HG03139 (cell line): ENCODE results near the gene EML1.

Source experiments
- ATAC-seq: cut with Tn5 transposase; IDR thresholded peaks from one replicate; pipeline ENCODE4 v1.9.1; 2021; ENCODE audit not compliant: unreplicated experiment

Gene EML1

DNA sequence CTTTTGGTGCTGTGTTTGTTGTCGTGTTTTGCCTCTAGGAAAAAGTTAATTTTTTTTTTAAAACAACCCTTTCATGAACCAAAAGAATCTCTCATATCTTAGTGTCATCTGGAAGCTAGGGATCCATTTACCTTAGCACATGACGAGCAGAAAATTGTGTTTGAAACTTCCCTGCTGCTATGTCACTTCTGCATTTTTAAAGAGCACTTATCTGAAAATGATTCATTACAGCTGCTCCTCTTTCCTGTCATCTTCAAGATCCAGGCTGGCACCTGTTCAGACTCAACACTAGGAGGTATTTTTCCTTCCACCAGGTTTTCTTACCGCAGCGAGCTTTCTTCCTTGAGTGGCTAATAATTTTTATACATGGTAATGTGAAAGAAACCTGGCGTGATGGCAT is 67.0 kb downstream of the EML1 start:
- no peak for ATAC-seq

DNA sequence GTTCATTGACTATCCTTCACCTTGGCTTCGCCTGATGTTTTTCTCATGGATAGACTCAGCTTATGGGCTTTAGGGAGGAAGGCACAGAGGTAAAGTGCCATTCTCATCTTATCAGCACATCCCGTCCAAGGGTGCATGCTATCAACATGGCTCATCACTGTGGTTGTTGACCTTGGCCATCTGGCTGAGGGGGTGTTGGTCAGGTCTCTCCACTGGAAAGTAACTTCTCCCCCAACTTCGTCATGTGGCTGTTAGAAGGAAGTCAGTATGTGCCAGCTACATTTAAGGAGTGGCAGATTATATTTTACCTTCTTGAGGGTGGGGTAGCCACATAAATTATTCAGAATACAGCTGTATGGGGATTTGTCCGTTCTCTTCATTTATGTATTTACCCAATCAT is 68.9 kb downstream of the EML1 start:
- ATAC-seq, result no peak

DNA sequence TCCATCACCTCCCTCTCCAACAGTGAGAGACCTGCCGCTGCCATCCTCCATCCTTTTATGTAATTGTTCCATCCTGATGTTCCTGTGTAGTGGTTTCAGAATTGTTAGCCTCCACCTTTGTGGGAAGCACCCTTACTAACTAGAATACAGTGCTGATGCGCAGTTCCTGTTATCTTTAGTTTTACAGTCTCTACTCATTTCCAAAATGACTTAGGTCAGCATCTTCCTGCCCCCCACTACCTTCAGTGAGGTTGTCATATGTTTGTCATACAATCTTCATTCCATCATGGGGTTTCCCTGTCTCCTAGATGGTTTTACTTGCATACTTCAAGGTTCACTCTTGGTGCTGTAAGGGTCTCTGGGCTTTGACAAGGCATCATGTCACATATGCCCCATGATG is 69.8 kb downstream of the EML1 start:
- ATAC-seq, result no peak

DNA sequence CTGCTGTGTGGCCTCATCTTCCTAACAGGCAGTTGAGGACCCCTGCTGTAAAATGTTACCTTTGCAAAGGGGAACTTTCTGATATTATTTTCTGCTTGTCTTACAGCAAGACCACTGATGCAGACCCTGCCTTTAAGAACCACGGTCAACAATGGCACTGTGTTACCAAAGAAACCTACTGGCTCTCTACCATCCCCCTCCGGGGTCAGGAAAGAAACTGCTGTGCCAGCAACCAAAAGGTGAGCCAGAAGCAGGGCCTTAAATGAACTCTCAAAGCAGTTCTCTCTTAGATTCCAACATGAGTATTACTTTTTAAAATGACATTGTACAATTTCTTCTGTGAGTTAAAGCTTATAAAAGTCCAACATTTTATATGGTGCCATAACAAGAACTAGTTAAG is 72.2 kb downstream of the EML1 start:
- no peak for ATAC-seq

DNA sequence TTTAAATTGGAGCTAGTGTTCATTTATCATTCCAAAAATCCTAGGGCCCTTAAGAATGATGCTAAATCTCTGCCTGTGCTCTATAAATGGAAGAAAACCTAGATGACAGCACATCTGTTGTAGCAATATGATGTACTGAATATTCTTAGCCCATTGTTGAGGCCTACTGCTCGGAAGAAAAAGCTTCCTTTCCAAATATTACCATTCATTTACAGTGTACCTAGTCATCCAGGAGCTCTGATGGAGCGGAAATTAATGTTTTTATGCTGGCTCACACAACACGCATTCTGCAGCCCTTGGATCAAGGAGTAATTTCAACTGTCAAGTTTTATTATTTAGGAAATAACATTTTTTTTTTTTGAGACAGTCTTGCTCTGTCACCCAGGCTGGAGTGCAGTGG is 77.4 kb downstream of the EML1 start:
- no peak for ATAC-seq

DNA sequence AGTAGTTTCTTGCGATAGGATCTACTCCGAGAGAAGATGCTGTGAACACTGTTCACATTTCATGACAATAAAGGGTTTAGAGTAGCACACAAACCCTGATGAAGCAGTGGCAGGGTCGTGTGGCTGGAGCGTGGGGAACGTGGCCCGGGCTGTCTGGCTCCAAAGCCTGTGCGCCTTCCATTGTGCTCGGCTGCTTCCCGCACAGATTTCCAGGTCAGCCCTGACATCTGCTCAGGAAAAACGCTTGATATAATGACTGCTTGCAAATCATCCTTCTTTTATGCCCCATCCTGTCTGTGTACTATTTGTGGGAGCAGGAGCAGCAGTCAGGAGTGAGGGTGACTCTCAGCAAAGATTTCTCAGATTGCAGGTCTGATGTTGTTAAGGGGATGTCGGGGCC is 78.6 kb downstream of the EML1 start:
- no peak for ATAC-seq

DNA sequence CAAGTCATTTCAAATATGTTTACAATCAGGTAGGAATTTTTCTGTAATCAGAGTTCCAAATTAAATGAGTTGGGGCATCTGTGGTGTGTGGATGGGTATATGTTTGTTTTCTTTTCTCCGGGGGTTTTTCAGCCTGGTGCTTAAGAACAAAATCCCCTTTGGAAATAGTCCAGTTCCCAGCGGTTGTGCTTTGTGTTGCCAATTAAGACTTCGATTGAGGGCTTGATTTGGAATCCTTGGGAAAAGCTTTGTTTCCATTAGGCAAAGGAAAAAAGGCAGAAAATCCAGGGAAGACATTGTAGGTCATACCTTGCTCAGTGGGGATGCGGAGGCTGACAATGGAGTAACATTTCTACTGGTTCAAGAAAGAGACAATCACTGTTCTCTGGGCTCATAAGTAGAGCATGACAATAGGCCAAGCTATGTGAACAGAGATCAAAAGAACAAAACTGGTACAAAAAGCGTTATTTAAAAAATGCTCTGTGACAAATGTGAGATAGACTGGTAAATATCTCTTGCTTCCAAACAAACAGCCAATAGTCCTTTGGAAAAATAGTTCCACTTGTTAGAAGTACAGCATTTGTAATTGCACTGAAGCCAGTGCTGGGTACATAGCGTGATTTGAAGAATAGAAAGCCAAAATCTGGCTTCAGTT is 79.7 kb downstream of the EML1 start:
- ATAC-seq, result no peak

DNA sequence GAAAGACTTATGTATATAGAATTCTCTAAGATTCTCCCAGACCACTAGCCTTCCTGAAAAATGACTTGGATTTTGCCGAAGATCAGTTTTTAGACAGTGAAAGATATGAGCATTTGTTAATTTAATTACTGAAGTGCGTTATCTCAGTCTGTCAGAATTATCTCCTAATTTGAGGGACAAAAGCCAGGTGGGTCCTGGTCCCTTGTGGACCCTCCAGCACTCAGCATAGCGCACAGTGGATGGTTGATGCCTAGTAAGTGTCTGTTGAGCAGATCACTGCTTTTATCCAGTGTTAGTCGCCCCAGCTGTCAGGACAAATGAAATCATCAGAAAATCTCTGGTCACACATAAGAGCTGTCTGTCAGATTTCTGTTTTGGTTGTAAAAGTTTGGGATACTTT is 80.4 kb downstream of the EML1 start:
- no peak for ATAC-seq

DNA sequence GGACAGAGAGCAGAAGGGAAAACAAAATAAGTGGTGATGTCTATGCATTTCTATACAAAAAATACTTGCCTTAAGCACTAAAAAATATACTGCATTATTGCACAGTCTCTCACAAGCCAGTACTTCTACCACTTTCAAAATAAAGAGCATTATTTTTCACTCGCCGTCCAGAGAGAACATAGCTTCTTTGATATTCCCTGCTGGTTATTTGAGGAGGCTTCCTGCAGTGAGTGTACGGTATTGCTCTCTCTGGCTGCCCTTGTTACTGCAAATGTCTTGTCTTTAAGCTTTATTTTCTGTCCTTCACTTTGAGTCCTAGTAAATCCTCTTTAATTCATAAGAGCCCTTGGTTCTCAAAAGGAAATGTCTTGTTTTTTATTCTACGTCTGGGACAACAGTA is 81.1 kb downstream of the EML1 start:
- ATAC-seq, result no peak

DNA sequence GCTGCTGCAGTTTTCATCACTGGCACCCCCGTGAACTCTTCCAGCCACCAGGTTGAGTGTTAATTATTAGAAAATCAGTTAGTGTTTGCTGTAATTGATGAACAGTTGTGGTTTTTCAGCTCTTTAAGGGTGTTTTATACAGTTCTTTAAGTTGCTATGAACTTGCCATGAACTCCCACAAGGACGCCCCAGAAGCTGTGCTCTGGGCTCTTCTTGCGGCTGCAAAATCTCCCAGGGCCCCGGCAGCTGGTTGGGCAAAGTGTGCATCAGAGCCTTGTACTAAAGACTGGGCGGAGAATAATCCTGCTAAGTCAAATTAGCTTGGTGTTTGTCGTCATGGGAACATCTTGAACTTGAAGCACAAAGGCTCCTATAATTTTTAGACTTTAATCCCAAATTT is 82.2 kb downstream of the EML1 start:
- no peak for ATAC-seq

DNA sequence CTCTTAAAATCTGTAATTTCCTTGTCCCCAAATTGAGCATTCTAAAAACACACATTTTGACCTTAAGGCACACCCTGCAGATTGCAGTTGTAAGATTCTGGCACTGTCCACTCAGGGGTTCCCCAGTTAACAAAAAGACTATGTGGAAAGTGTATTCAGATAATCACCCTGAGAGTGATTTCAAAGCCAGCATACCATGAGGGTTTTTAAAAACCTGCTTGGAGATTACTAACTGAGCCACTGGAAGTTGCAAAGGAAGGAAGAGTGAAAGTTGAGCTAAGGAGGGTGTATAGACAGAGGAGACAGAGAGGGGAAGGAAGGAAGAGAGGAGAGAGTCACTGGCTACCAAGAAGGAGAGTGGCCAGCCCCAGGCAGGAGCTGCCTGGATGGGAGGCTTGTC is 82.6 kb downstream of the EML1 start:
- no peak for ATAC-seq

DNA sequence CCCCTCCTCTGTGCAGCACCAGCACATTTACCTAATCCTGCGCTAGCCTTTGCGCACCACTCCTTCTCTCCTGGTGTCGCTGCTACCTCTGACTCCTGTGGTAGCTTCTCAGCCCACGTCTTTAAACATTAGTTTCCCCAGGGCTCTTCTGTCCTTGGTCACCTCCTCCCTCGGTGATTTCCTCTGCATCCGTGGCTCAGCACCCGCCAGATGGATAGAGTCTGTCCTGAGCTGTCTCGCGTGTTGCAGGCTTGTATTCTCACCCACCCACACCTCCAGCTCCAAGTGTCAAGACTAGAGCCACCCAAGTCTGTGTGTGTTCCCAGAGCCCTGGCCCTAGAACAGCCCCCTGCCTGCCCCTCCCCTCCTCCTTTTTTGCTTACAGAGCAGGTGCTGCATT is 83.2 kb downstream of the EML1 start:
- no peak for ATAC-seq

DNA sequence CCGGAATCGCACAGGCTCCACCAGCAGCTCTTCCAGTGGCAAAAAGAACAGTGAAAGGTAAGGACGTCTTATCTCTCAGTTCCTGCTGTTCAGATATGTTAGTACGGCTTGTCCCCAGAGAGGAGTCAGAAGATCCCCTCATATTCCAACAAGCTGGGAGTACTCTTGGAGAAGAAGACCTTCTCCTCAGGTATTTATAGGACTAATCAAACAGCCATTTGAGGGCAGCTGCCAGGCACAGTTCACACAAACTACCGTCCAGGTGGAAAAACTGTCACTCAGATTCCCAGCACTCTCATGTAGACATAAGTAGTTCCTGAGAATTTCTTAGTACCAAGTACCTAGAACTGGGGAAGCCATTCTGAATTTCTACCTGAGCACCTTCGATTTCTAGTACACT is 85.3 kb downstream of the EML1 start:
- no peak for ATAC-seq

DNA sequence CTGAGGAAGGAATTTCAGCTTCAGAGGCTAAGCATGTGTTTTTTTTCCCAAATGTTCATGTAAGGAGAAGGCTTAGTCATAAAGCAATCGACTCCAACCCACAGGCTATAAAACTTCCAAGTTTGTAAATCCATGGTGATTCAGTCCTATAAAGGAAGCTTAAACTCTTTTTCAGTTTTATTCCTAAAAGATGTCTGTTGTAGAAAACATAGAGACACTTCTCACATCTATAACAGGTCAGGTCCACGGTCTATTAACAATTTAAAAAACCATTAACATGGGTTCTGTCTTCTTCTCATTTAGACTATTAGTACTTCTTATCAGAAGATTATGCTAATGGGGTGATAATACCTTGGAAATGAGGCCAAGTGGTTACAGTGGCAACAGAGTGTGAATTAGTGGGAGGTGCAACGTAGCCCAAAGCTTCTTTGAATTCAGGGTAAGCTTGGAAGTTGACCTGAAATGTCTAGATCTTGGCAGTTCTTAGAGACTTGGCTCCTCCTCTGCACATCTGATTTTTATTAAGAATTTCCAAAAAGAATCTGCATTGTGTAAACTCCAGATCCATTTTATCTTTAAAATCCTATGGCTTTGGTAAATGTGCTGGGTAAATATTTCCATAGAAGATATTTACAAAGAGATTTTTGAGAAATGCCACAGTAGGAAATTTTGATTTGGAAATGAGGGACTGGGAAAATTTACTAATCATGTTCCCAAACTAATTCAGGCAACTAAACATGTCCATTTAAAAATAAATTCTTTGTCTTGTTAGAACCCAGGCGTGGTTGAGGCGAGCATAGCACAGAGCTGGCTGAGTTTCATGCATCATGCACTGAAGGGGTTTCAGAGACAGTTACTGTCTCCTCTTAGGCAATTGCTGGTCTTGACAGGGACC is 86.4 kb downstream of the EML1 start:
- ATAC-seq, result no peak

DNA sequence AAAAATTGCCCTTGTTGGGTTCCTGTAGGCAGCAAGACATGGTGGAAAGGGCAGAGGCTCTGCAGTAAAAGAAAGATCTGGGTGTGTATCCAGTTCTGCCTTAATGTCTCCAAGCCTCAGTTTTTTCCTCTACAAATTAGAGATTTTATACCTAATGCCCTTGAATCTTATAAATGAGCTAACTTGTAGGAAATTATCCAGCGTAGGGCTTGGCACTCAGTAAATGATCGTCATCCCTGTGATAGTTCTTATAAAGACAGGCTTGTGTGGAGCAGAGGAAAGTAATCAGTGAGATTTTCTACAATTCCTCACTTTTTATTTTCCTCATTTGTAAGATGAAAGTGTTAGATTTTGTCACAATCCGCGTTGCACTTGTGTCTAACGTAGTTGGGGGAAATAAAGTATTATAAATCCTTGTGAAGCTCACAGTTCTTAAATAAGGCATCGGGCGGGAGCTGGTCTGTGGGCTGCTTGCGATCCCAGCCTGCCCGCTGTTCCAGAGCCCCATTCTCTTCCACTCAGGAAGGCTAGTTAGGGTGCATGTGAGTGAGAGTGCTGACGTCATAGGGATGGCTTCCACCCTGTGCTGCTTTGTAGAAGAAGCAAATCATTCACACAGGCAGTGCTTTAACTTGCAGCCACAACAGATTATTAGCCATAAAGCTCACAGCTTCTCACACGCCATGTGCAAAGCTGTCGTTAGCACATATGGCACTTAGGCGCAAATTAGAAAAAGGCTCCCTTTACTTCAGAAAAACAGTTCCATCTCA is 87.6 kb downstream of the EML1 start:
- ATAC-seq, result no peak

DNA sequence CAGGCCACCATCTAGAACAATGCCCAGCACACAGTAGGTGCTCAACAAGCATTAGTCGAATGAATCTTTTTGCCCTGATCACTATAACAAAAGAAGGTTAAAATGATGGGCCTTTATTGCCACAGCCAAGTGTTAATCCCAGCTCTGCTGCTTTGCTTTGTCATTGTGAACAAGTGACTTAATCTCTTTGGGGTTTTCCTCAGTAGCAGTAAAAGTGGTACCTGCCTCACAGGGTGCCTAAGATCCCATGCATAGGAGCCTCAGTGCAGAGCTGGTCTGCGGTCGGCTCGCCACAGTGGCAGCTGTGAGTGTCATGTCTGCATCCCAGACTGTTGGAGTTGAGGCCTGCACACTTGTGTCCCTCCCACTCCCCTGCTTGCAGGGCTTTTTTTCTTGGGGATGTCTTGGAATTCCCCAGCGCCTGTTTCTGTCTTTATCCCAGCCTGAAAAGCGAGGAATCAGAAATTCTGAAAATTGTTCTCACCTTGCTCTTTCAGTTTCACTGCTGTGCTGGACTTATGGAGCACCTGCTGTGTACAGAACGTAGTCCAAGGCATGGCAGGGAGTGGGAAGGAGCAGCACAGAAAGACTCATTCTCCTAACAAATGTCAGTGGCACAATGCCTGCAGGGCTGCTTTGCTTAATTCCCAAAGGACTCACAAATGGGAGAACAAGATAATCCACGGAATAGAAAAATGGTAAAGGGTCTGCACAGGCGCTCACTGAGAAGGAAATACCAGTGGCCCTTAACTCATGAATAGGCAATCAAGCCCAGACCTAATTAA is 90.8 kb downstream of the EML1 start:
- ATAC-seq, result no peak

DNA sequence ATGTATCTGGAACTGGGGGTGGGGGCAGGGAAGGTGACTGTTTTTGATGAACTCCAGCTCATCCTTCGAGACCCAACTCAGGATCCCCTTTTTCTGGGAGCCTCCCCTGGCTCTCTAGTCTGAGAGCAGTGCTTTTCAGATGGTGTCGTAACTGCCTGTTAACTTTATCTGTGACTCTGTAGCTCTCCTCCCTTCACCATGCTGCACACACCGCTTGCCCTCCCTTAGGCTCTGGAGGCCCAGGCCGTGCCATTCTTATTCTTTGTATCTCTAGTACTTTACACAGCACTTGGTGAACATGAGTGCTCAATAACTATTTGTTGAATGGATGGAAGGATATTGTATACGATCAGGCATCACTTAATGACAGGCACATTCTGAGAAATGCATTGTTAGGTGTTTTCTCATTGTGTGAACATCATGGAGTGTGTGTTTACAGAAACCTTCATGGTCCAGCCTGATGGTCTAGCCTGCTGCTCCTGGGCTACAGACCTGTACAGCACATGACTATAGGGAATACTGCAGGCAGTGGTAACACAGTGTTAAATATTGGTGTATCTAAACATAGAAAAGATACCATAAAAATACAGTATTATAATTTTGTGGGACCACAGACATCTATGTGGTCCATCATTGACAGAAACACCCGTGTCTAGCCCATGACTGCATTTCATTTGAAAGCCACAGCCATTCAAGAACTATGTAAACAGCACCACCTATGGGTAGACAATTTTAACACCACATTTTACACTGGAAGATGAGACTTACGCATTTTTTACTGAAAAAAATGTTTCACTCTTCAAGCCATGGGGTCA is 91.8 kb downstream of the EML1 start:
- no peak for ATAC-seq

DNA sequence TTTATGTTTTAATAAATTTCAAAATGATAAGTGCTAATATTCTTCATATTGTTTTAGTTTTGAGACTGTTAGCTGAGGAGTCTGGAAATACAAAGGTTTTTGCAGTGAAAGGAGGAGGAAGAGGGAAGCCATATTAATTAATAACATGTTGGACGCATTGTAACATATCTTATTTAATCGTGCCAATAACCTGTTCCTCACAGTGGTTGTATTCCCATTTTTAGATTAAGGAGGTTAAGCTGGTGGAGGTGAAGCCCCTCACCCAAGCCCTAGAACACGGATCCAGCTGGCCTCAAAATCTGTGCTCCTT is 92.4 kb downstream of the EML1 start:
- no peak for ATAC-seq

DNA sequence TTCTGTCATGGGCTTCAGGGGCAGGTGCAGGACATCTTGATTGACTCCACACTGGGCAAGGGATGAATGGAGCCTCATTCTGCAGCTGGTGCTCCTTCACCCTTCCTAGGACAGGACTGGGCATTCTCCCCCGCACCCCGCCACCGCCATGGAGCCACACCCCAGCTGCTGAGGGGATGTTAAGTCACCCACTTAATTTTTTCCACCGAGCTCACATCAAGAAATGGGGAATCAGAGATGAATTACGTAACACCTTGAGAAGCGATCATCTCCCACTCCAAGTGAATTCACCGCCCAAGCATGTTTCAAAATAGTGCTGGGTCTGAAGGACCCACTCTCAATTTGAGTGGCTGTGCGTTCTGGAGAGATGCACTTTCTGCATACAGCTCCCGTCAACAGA is 94.2 kb downstream of the EML1 start:
- ATAC-seq, result no peak

DNA sequence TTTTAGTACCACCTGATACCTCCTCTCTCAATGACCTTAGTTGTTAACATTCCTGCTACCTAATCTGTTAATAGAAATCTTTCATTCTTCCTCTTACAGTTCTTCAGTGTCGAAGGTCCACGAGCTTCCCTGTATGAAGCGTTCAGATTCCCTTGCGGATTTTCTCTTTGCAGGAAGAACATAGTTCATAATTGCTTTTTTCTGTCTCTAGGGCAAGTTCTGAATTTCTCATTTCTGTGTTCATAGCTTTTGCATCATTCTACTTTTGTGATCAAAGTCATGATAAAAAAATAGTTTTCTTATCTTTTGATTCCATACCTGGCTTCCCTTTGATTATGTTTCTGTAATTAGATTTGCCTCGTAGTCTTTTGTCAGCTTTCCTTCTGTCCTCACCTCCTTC is 94.9 kb downstream of the EML1 start:
- no peak for ATAC-seq

DNA sequence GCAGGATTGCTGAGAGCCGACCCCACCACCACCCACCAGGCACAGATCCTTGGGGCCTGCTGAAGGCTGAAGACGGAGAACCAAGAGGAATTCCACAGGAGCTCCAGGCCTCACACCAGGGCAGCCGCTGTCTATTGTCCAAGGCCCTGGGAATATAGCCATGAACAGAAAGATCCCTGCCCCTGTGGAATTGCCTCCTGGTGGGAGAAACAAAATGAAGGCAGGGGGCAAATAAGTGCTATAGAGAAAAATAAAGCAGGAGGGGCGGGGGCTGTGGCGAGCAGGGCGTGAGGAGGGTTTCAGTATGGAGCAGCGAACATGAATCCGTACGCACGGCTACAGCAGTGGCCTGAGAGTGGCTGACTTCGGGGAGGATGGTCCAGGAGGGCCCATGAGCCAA is 96.1 kb downstream of the EML1 start:
- ATAC-seq, result no peak
